Epithelial cell of prostate (primary cell): Measurements from ENCODE around the gene LEFTY2.
"Not testable (repeated sequence)": the region's sequence is repeated elsewhere in the genome, so short reads cannot be mapped to it uniquely, and the experiment has no call there.

Experiments
- DNase-seq: peaks from one replicate; pipeline ENCODE4 v3.0.0-alpha.2; 2011; ENCODE audit warnings: low read depth, low spot score
- H3K27ac ChIP-seq: fragments of 450-650 bp; 2 replicates; pipeline ENCODE4 v1.5.1; 2017; ENCODE audit warnings: mild to moderate bottlenecking

The LEFTY2 gene, protein sequence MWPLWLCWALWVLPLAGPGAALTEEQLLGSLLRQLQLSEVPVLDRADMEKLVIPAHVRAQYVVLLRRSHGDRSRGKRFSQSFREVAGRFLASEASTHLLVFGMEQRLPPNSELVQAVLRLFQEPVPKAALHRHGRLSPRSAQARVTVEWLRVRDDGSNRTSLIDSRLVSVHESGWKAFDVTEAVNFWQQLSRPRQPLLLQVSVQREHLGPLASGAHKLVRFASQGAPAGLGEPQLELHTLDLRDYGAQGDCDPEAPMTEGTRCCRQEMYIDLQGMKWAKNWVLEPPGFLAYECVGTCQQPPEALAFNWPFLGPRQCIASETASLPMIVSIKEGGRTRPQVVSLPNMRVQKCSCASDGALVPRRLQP

DNA sequence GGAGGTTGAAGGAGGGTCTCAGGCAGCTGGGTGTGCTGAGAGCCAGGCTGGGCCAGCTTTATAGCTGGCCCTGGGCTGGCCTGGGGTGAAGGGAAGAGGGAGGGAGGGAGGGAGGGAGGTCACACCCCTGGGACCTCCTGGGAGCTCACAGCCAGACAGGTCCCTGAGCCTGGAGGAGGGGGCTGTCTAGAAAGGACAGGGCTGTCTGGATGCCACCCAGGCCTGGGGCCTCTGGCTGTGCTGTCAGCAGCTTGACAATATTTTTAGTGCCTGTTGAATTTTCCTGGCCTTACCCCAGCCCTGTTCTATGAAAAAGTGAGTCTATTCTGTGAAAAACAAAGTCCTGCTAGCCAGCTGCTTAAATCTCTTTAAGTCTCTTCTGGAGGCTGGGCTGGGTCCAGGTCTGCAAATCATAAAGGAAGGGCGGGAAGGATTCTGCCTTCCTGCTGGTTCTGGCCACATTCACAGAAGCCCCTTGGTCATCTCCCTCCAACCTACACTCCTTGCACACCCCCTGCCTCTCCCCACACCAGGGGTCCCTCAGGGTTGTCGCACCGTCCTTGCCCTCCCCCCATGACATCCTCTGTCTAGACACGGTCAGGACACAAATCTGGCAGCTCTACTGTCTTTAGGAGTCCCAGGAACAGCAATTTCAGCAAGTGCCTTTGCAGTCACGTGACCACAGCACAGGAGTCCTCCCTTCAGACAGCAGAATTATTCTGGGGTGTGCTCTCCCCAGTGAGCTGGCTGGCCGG is at the start of gene LEFTY2:
TSS of gene LEFTY2 (minus strand) at position 34 of the 755 bp plus-strand sequence. CDS start 80 bp downstream, outside the sequence.
- DNase-seq: no peak
- H3K27ac ChIP-seq: no peak within 1 kb of the TSS

DNA sequence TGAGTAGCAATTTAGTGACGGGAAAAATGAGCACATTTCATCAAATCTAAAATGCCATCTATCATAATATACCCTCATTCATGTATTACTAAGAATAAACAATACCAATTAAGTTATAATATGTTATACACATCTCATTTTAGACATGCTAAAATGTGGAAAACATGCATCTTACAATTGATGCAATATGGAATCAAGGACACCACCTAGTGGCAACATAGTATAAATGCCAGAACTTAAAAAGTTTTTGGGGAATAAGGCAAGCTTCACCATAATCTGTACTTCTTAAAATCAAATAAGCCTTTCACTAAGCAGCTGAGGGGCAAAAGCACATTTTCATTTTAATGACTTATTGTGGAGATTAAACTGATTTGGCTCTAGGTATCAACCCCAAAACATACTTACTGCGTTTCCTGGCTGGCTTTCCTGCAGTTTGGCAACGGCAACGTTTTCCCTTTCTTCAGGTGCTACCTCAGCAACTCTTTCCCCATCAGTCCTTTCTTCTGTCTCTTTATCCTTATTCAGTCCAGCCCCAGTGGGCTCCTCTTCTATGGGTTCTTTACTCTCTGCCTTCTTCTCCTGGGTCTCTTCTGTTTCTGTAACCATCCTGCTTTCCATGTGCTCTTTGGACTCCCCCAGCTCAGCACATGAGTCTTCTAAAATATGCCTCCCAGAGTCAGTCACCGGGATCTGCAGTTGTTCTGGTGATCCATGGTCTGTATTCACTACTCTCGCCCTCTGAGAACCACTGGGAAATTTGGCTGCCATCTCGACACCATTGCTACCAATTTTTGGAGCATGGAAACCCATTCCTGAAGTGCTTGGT is 46.7 kb upstream of the LEFTY2 start:
- H3K27ac ChIP-seq: no peak overlapping the region
- DNase-seq: no peak

DNA sequence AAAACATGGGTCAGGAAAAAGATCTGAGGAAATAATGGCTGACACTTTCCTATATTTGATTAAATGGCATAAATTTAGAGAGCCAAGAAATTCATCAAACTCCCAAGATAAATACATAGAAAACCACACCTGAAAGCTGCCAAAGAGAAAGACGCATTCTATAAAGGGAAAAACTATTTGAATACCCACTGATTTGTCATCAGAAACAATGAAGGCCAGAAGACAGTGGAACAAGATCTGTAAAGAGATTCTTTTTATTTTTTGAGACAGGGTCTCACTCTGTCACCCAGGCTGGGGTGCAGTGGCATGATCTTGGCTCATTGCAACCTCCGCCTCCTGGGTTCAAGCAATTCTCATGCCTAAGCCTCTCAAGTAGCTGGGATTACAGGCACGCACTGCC is 40.7 kb upstream of the LEFTY2 start:
- H3K27ac ChIP-seq: no peak overlapping the region
- DNase-seq: no peak

DNA sequence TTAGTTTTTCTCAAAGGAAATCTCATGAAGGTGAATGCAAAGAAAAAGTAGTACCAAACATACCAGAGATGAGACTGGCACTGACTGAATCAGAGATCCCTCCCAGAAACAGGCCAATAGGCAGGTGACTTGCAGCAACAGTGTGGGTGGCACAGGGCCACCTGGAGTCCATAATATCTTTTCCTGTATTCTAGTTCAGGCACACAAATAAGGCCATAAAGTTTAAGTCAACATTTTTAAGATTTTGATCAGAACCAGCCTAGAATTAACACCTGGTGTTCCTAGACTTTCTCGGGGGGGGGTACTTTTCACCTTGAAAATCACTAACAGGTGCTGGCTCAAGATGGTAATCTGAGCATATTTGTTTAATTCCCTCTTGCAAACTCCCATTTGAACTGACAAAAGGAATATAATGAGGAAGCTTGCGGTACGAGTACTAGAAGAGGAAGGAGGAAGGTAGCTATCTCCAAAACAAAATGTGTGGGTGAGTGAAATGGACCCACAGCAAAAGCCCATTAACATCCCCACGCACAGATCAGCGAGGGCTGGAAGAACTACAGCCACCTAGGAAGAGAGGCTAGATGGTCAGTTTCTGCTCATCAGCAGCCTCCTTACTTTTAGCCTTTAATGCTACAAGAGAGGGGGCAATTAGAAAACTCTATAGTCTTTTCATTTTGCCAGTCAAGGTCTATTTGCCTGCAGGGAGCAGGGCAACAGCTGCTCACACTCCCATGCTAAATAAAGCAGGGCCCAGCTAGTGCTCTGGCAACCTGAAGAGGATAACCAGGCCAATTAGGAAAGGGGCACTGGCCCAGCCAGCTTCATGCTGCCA is 39.2 kb upstream of the LEFTY2 start:
- DNase-seq: no peak
- no peak overlapping the region for H3K27ac ChIP-seq

DNA sequence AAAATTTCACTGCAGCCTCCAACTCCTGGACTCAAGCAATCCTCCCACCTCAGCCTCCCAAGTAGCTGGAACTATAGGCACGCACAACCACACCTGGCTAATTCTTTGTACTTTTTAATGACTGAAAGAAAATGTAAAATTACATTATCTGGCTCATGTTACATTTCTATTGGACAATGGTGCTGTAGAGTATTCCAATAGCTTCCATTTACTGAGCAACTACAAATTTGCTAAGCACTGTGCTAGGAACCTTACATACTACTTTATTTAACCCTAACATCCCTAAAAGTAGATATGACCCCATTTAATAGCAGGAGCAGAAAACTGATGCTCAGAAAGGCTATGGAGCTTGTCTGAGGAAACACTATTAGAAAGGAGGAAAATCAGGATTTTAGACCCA is 38.4 kb upstream of the LEFTY2 start:
- no peak overlapping the region for H3K27ac ChIP-seq
- DNase-seq: no peak

DNA sequence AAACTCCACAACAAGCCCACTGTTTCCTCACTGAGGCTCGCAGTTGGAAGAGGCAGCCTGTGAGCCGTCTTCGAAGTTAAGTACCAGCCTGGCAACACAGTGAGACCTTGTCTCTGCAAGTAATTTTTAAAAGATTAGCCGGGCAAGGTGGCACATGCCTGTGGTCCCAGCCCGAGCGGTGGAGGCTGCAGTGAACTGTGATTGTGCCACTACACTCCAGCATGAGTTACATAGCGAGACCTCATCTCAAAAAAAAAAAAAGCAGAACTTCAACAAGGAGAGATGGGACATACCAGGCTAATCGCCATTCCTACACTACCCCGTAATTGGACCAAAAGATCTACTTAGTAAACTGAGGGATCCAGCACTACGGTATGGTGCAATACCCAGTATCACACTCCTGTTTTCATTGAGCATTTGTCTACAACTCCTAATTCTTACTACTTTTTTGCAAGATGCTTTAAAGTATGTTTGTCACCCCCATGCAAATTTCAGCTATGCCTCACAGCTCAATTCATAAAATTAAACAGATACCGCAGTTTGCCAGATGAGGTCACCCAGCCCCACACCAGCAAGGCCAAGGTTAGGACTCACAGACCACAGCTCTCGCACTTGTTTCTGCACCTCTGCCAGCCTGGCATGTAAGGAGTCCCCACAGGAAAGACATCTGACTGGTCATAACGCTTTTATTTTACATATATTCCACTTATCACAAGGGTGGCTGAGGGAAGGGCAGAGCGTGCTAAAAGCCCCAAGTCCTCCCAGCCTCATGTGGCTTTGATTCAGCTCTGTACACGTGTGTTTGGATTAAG is 37.1 kb upstream of the LEFTY2 start:
- no peak for DNase-seq

DNA sequence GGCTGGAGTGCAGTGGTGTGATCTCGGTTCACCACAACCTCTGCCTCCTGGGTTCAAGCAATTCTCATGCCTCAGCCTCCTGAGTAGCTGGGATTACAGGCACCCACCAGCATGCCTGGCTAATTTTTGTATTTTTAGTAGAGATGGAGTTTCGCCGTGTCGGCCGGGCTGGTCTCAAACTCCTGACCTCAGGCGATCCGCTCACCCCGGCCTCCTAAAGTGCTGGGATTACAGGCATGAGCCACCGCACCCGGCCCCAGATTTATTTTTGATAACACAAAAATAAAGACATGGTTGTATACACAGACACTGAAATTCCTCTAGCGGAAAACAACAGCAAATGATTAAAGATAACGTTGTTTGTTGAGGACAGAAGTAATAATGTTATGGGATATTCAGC is 34.1 kb upstream of the LEFTY2 start:
- not testable (repeated sequence) for DNase-seq, H3K27ac ChIP-seq

More for the DNA sequence above, 37.1 kb upstream of the LEFTY2 start:
- no peak overlapping the region for H3K27ac ChIP-seq

DNA sequence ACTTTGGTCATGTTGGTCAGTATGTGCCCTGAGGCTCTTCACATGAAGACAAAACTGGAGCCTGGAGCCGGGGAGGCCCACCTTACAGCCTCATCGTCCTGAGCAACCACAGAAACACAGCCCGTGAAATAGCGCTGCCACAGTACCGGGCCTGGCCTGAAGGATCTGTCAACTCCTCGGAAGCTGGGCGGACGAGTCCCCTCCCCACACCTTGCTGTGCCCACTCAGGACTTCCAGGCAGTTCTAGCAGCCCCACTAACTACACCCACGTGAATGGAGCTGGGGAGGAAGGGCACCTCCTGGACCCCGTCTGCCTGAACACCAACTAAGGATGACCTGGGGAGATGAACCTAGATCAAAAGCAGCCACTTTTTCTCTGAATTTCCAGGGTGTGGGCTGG is 33.4 kb upstream of the LEFTY2 start:
- H3K27ac ChIP-seq: no peak overlapping the region
- no peak for DNase-seq

DNA sequence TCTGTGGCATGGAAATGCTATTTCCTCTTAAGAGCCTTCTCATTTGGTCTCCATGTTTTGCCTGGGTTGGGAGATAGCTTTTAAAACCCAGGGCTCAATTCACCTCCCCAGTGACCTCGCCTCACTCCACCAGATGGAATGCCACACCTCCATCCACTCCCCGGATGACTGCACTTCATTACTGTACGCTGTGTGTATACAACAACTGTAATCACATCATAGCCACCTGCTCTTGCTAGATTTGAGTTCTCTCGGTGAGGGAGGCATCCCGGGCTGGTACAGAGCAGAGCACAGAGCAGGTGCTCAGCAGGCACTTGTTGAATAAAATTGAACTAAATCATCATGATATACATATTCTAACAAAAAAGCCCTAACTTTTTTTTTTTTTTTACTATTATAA is 32.1 kb upstream of the LEFTY2 start:
- DNase-seq: no peak
- H3K27ac ChIP-seq: no peak overlapping the region

DNA sequence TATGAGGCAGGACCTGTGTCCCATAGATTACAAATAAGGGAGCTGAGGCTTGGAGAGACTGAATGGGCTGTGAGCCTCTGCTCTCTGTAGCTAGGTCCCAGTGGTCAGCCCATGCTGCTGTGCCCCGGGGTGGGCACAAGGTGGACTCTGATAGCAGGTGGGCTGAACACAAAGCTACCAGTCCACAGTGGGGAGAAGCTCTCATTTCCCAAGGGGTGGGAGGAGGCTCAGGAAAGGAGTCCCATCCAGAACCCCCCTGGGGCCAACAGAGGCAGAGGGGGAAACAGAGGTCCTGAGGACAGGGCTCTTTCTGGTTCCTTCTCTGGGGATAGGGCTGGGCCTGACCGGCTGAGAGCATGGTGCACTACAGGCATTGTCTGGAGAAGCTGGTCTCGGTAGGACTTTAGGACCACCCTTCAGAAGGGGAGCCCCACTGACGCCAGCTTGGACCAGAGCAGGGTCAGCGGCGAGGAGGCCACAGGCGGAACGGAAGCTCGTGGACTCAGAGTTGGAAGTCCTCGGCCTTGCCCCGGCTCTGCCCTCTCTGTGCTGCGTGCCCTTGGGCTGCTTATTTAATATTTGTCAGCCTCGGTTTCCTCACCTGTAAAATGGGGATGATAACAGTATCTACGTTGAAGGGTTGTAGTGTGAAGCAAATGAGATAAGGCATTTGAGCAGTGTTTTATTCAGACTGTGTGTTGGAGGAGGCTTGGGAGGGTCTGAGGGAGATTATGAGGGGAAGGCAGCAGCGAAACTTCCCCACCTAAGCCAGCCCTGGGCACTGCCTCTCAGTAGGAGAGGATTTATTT is 31.5 kb upstream of the LEFTY2 start:
- no peak for DNase-seq
- no peak overlapping the region for H3K27ac ChIP-seq

DNA sequence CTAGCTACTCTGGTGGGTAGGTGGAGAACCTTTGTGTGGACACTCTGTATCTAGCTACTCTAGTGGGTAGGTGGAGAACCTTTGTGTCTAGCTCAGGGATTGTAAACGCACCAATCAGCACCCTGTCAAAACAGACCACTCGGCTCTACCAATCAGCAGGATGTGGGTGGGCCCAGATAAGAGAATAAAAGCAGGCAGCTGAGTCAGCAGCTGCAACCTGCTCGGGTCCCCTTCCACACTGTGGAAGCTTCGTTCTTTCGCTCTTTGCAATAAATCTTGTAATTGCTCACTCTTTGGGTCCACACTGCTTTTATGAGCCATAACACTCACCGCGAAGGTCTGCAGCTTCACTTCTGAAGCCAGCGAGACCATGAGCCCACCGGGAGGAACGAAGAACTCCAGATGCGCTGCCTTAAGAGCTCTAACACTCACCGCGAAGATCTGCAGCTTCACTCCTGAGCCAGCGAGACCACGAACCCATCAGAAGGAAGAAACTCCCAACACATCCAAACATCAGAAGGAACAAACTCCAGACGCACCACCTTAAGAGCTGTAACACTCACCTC is 29.7 kb upstream of the LEFTY2 start:
- not testable (repeated sequence) for DNase-seq, H3K27ac ChIP-seq

DNA sequence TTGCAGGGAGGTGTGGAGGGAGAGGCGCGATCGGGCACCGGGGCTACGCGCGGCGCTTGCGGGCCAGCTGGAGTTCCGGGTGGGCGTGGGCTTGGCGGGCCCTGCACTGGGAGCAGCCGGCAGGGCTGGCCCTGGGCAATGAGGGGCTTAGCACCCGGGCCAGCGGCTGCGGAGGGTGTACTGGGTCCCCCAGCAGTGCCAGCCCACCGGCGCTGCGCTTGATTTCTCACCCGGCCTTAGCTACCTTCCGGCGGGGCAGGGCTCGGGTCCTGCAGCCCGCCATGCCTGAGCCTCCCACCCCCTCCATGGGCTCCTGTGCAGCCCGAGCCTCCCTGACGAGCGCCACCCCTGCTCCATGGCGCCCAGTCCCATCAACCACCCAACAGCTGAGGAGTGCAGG is 28.7 kb upstream of the LEFTY2 start:
- not testable (repeated sequence) for H3K27ac ChIP-seq, DNase-seq

DNA sequence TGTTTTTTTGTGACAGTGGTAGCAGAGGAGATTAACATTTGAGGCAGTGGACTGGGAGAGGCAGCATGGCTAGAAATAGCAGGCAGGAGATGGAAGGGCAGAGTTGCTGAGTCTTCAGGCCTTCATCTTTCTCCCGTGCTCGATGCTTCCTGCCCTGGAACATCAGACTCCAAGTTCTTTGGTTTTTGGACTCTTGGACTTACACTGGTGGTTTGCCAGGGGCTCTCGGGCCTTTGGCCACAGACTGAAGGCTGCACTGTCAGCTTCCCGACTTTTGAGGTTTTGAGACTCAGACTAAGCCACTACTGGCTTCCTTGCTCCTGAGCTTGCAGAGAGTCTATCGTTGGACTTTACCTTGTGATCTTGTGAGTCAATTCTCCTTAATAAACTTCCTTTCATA is 24.2 kb upstream of the LEFTY2 start:
- no peak for DNase-seq

DNA sequence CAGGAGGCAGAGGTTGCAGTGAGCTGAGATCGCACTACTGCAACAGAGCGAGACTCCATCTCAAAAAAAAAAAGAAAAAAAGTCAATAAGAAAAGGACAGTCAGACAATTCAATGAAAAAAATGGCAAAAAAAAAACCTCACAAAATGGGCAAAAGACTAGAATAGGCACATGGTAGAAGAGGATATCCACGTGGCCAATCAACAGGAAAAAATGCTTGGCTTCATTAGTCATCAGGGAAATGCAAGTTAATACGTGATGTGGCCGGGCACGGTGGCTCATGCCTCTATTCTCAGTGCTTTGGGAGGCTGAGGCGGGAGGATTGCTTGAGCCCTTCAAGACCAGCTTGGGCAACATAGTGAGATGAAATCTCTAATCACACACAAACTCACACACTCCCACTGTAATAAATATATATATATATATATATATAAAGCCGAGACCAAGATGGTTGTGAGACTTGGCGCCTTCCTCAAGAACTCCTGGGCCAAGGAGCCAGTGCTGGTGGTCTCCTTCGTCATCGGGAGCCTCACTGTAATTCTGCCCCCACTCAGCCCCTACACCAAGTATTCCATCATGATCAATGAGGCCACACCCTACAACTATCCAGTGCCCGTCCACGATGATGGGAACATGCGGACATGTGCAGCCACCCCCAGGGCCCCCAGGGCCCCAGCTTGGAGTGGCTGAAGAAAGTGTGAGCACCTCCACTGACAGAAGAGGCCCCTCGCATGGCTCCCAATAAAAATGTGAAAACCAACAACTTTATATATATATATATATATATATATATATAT is 22.9 kb upstream of the LEFTY2 start:
- peak; percentile 24 for DNase-seq
- no peak overlapping the region for H3K27ac ChIP-seq

More for the DNA sequence above, 24.2 kb upstream of the LEFTY2 start:
- no peak overlapping the region for H3K27ac ChIP-seq

DNA sequence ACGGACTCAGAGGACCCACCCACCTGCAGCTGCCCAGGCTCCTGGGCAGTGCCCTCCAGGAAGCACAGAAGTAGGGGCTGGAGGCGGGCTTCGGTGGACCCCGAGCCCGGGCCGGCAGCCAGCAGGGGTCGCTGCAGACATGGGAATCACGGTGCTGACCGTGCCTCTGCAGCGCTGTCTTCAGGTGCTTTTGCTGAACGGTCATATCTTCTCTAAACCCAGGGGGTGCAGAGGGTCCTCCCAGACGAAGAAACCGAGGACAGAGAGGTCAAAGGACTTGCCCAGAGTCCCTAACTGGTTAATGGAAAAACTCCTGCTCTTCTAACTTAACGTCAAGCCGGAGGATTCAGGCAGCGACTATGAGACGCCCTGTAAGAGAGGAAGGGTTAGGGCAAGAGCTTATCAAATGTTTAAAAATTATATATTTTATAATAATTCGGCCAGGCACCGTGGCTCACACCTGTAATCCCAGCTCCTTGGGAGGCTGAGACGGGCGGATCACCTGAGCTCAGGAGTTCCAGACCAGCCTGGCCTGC is 21.5 kb upstream of the LEFTY2 start:
- H3K27ac ChIP-seq: no peak overlapping the region
- no peak for DNase-seq

DNA sequence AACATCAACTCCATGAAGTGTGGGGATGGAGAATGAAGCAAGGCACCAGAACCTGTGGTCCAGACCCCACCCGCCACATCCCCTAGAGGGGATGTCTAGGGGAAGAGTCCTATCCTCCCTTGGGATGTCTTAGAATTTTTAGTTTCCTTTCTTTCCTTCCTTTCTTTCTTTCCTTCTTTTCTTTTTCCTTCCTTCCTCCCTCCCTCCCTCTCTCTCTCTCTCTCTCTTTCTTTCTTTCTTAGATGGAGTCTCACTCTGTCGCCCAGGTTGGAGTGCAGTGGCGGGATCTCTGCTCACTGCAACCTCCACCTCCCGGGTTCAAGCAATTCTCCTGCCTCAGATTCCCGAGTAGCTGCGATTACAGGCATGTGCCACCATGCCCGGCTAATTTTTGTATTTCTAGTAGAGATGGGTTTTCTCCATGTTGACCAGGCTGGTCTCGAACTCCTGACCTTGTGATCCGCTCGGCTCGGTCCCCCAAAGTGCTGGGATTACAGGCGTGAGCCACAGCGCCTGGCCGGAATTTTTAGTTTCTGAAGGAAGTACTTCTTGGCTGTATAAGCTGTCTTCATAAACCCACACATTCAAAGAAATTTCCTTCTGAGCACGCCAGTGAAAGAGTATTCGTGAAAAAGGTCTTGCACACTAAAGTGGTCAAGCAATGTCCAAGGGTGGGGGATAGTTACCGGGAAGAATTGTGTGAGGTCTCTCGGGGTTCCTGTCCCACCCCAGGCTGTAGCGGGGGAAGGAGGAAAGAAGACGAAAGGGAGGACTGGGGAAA is 20.8 kb upstream of the LEFTY2 start:
- no peak for DNase-seq
- no peak overlapping the region for H3K27ac ChIP-seq
